ENCODE results near the gene ACADS.

DNA sequence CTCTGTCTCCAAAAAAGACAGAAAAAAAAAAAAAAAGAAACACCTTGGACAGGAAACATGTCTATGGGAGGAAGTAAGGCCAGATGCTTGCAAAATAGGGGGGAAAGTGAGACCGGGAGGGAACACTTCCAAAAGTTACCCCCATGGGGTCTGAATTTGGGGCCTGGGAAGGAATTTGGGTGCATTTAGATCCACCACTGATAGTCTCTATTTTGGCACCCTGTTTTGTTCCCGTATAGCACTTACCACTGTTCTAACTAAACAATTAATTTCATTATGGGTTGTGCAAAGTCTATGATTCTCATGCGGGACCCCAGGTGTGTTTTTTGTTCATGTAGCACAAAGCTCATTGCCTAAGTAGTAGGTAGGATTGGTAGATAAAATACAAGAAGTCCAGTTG is 40.1 kb upstream of the ACADS start:
- TF ChIP-seq, protein P1, sequence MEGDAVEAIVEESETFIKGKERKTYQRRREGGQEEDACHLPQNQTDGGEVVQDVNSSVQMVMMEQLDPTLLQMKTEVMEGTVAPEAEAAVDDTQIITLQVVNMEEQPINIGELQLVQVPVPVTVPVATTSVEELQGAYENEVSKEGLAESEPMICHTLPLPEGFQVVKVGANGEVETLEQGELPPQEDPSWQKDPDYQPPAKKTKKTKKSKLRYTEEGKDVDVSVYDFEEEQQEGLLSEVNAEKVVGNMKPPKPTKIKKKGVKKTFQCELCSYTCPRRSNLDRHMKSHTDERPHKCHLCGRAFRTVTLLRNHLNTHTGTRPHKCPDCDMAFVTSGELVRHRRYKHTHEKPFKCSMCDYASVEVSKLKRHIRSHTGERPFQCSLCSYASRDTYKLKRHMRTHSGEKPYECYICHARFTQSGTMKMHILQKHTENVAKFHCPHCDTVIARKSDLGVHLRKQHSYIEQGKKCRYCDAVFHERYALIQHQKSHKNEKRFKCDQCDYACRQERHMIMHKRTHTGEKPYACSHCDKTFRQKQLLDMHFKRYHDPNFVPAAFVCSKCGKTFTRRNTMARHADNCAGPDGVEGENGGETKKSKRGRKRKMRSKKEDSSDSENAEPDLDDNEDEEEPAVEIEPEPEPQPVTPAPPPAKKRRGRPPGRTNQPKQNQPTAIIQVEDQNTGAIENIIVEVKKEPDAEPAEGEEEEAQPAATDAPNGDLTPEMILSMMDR (IDR thresholded peaks at IDR 0.05; ENCODE audit: control extremely low read depth in 1 of 3, insufficient read depth in 1 of 3, low read depth in 1 of 3, low read length in 3 of 3): no peak
- TF ChIP-seq CBX8 (IDR thresholded peaks at IDR 0.05; ENCODE audit: borderline replicate concordance, low read depth, low read length) (no peak), TEAD4 (IDR thresholded peaks at IDR 0.05; ENCODE audit: low read depth, low read length) (no peak), POLR2AphosphoS5 (IDR thresholded peaks at IDR 0.05; ENCODE audit: low read depth, low read length) (no peak), SIX5 (IDR thresholded peaks at IDR 0.05; ENCODE audit: low read depth, low read length) (no peak), POLR2A (IDR thresholded peaks at IDR 0.05; ENCODE audit: control extremely low read depth in 1 of 2, low read depth in 2 of 2, low read length in 2 of 2) (no peak), EZH2 (IDR thresholded peaks at IDR 0.05; ENCODE audit: low read depth, low read length, severe bottlenecking) (no peak), JUND (IDR thresholded peaks at IDR 0.05; ENCODE audit: low read length) (no peak), ZNF274 (IDR thresholded peaks at IDR 0.05; ENCODE audit: borderline replicate concordance, extremely low read depth, low read length) (no peak), MAX (IDR thresholded peaks at IDR 0.05) (no peak), EGR1 (IDR thresholded peaks at IDR 0.05; ENCODE audit: borderline replicate concordance, low read depth, low read length) (no peak), POU5F1 (IDR thresholded peaks at IDR 0.05; ENCODE audit: low read depth, low read length) (no peak)
